ENCODE data around the gene ATF7.

ATF7 gene

GRCh38 chr12:53500142-53500775, 125.9 kb downstream of the ATF7 start:
- no peak for DNase-seq (ENCODE audit: low read depth)

- peak; percentile 29 for DNase-seq (ENCODE audit: low read depth)
Observed at GRCh38 chr12:53499266-53500141, 126.7 kb downstream of the ATF7 start, which contains the start of gene MAP3K12. Gene MAP3K12 (minus strand): TSS chr12:53499458. CDS start chr12:53487391, 12,067 bp downstream.

- no peak for DNase-seq (ENCODE audit: low read depth)
Observed at GRCh38 chr12:53498235-53498630, 127.9 kb downstream of the ATF7 start.

- DNase-seq (ENCODE audit: low read depth), result no peak
Observed at GRCh38 chr12:53497461-53497860, 128.7 kb downstream of the ATF7 start.

GRCh38 chr12:53496752-53497032, 129.5 kb downstream of the ATF7 start:
- DNase-seq (ENCODE audit: low read depth), result no peak

GRCh38 chr12:53495903-53496751, 130.1 kb downstream of the ATF7 start:
- DNase-seq (ENCODE audit: low read depth), result no peak

GRCh38 chr12:53493610-53494391, 132.4 kb downstream of the ATF7 start:
- no peak for DNase-seq (ENCODE audit: low read depth)

- peak; percentile 72 for DNase-seq (ENCODE audit: low read depth)
Observed at GRCh38 chr12:53492830-53493609, 133.2 kb downstream of the ATF7 start.

- no peak for DNase-seq (ENCODE audit: low read depth)
Observed at GRCh38 chr12:53492188-53492587, 134.0 kb downstream of the ATF7 start.

- no peak for DNase-seq (ENCODE audit: low read depth)
Observed at GRCh38 chr12:53489242-53489864, 136.8 kb downstream of the ATF7 start.

GRCh38 chr12:53486736-53487487, 139.3 kb downstream of the ATF7 start:
- DNase-seq (ENCODE audit: low read depth), result no peak

GRCh38 chr12:53485955-53486735, 140.0 kb downstream of the ATF7 start:
- DNase-seq (ENCODE audit: low read depth), result no peak

GRCh38 chr12:53484686-53485575, 141.3 kb downstream of the ATF7 start:
- no peak for DNase-seq (ENCODE audit: low read depth)

GRCh38 chr12:53483979-53484377, 142.2 kb downstream of the ATF7 start:
- no peak for DNase-seq (ENCODE audit: low read depth)

GRCh38 chr12:53483225-53483978, 142.8 kb downstream of the ATF7 start:
- no peak for DNase-seq (ENCODE audit: low read depth)

- DNase-seq (ENCODE audit: low read depth), result no peak
Observed at GRCh38 chr12:53482626-53483168, 143.5 kb downstream of the ATF7 start.
